HEK293 (cell line): ENCODE results near the gene ART5.
"Not testable (repeated sequence)": the region's sequence is repeated elsewhere in the genome, so short reads cannot be mapped to it uniquely, and the experiment has no call there.

ENCODE experiments used
- CTCF ChIA-PET: fragments of 350-600 bp; formaldehyde crosslinking; extraction: SDS; loops from one replicate; lab custom pipeline; 2021; ENCODE audit warnings: antibody characterized with exemption; lab: Yijun Ruan, JAX
- POLR2A ChIA-PET: fragments of 300-600 bp; formaldehyde crosslinking; extraction: SDS; loops from one replicate; lab custom pipeline; 2020; ENCODE audit warnings: antibody characterized with exemption, inconsistent platforms; lab: Yijun Ruan, JAX
- H3K27ac ChIP-seq: fragments of 200-500 bp; sonication (Bioruptor generic); 2 replicates; pipeline ENCODE4 v1.5.1; 2014; ENCODE audit warnings: low read depth, low read length, control low read depth, inconsistent platforms; ENCODE audit errors: extremely low read depth
- H3K36me3 ChIP-seq, 2 experiments: fragments of 200-500 bp in 1 of 2; sonication (Bioruptor generic) in 1 of 2; 1 replicate in 1 of 2; 2 replicates in 1 of 2; pipeline ENCODE4 v1.5.1; 2014 to 2017; ENCODE audit warnings: inconsistent platforms in 2 of 2, low read length in 2 of 2; ENCODE audit not compliant: control insufficient read depth in 2 of 2, insufficient read depth in 1 of 2
- H3K4me1 ChIP-seq: fragments of 200-500 bp; sonication (Bioruptor generic); 2 replicates; pipeline ENCODE4 v1.5.1; 2014; ENCODE audit warnings: mild to moderate bottlenecking, low read length, inconsistent platforms; ENCODE audit not compliant: control insufficient read depth, insufficient read depth
- H3K4me3 ChIP-seq: 2 replicates; pipeline ENCODE4 v1.5.1; 2011; ENCODE audit warnings: low read depth, mild to moderate bottlenecking, control low read depth, low read length, moderate library complexity
- H3K9me3 ChIP-seq: fragments of 200-500 bp; sonication (Bioruptor generic); 2 replicates; pipeline ENCODE4 v1.5.1; 2014; ENCODE audit warnings: low read depth, low read length, inconsistent platforms; ENCODE audit not compliant: control insufficient read depth, insufficient read depth
- KLF7 ChIP-seq: fragments of 450-650 bp; formaldehyde crosslinking; IDR thresholded peaks from 2 replicates; pipeline ENCODE4 v1.5.1; 2016; ENCODE audit warnings: missing biosample characterization, missing genetic modification characterization, borderline replicate concordance
- PBX3 ChIP-seq: sonication (generic); formaldehyde crosslinking; IDR thresholded peaks from 2 replicates; pipeline ENCODE4 v1.8.1; 2022; ENCODE audit warnings: mild to moderate bottlenecking, moderate library complexity, missing genetic modification reagents
- PRDM1 ChIP-seq: fragments of 450-650 bp; formaldehyde crosslinking; IDR thresholded peaks from 2 replicates; pipeline ENCODE4; 2016; ENCODE audit warnings: missing biosample characterization, missing genetic modification characterization
- ZBTB7A ChIP-seq: fragments of 450-650 bp; formaldehyde crosslinking; IDR thresholded peaks from 2 replicates; pipeline ENCODE4 v1.5.1; 2016; ENCODE audit warnings: low read depth, missing biosample characterization, missing genetic modification characterization
- ZEB2 ChIP-seq: fragments of 450-650 bp; formaldehyde crosslinking; IDR thresholded peaks from 2 replicates; pipeline ENCODE4 v1.5.1; 2016; ENCODE audit warnings: missing biosample characterization, missing genetic modification characterization
- ZNF266 ChIP-seq: fragments of 450-650 bp; formaldehyde crosslinking; IDR thresholded peaks from 2 replicates; pipeline ENCODE4 v1.5.1; 2016; ENCODE audit warnings: missing biosample characterization, missing genetic modification characterization, low read depth
- ZNF398 ChIP-seq: fragments of 450-650 bp; formaldehyde crosslinking; IDR thresholded peaks from 2 replicates; pipeline ENCODE4 v1.5.1; 2017; ENCODE audit warnings: missing biosample characterization, missing genetic modification characterization
- ZNF488 ChIP-seq: fragments of 450-650 bp; formaldehyde crosslinking; IDR thresholded peaks from 2 replicates; pipeline ENCODE4 v1.5.1; 2016; ENCODE audit warnings: missing biosample characterization, missing genetic modification characterization
- ZNF521 ChIP-seq: fragments of 450-650 bp; formaldehyde crosslinking; IDR thresholded peaks from 2 replicates; pipeline ENCODE4 v1.5.1; 2017; ENCODE audit warnings: missing biosample characterization, mild to moderate bottlenecking, missing genetic modification characterization
- ZNF658 ChIP-seq: fragments of 450-650 bp; formaldehyde crosslinking; IDR thresholded peaks from 2 replicates; pipeline ENCODE4; 2016; ENCODE audit warnings: missing biosample characterization, missing genetic modification characterization
- ZNF692 ChIP-seq: fragments of 450-650 bp; formaldehyde crosslinking; IDR thresholded peaks from 2 replicates; pipeline ENCODE4 v1.5.1; 2016; ENCODE audit warnings: missing biosample characterization, missing genetic modification characterization

The ART5 gene

GRCh38 chr11:3604167-3604566, 37.6 kb downstream of the ART5 start:
- ChIA-PET CTCF (no interaction called here), POLR2A (no interaction called here)
- no peak overlapping the region for H3K27ac ChIP-seq
- no peaks in the 10 kb centered on the region for H3K4me1 ChIP-seq
- no peak for TF ChIP-seq ZEB2
- no peak for TF ChIP-seq PRDM1 (tag by site-specific recombination)
- TF ChIP-seq ZNF488 (tag by site-specific recombination) = no peak
- TF ChIP-seq KLF7 (tag by site-specific recombination) = no peak
- no peak for TF ChIP-seq ZNF692 (tag by site-specific recombination)
- TF ChIP-seq ZNF658 (tag by site-specific recombination) = no peak
- no peak for TF ChIP-seq ZNF398 (tag by site-specific recombination)
- TF ChIP-seq ZNF521 (tag by site-specific recombination) = no peak
- no peak for TF ChIP-seq ZNF266
- TF ChIP-seq ZBTB7A (tag by site-specific recombination) = no peak
- TF ChIP-seq PBX3 (CRISPR knock-in tag) = no peak
- no peaks in the 10 kb centered on the region for H3K9me3 ChIP-seq
- H3K36me3 ChIP-seq = no peaks in the 10 kb centered on the region
- no peak overlapping the region for H3K4me3 ChIP-seq

- H3K36me3 ChIP-seq, H3K9me3 ChIP-seq, H3K27ac ChIP-seq, POLR2A ChIA-PET, H3K4me1 ChIP-seq, H3K4me3 ChIP-seq: not testable (repeated sequence)
- CTCF ChIA-PET = interaction anchor here (0.6 kb wide), 1 partner anchor 21 kb away, joined by 3 read pairs; no protein-coding TSS in a partner anchor
Observed at GRCh38 chr11:3600201-3600600, 41.6 kb downstream of the ART5 start.

GRCh38 chr11:3597743-3598142, 44.0 kb downstream of the ART5 start:
- H3K4me3 ChIP-seq, H3K36me3 ChIP-seq, H3K4me1 ChIP-seq, H3K9me3 ChIP-seq, CTCF ChIA-PET, H3K27ac ChIP-seq, POLR2A ChIA-PET: not testable (repeated sequence)

GRCh38 chr11:3591326-3591725, 50.5 kb downstream of the ART5 start:
- POLR2A ChIA-PET, H3K27ac ChIP-seq, H3K36me3 ChIP-seq, H3K4me1 ChIP-seq, CTCF ChIA-PET, H3K4me3 ChIP-seq, H3K9me3 ChIP-seq: not testable (repeated sequence)
